ENCODE measurements around the gene GULP1. TPM values are rescaled to one million over a fixed set of nuclear protein-coding genes. Genes with fewer than 3 reads are reported as not detected.
A peak's percentile ranks its signal among the peaks of the same experiment; 100 is the strongest.

GULP1 gene
- total RNA-seq, 1 experiment from 2014 or later = 86.8 TPM

- DNase-seq = no peak
- H3K4me1 Mint-ChIP-seq (ENCODE audit: low read depth, unreplicated experiment) = peaks cover 42% of the 10 kb centered on the region
- intact Hi-C loops (cut with micrococcal nuclease; ENCODE audit: unreplicated experiment) = no loop called here
- H3K36me3 Mint-ChIP-seq (ENCODE audit: insufficient read depth, unreplicated experiment) = peaks cover 10% of the 10 kb centered on the region
- CTCF ChIA-PET = no interaction called here
- H3K4me3 Mint-ChIP-seq (ENCODE audit: low read depth, unreplicated experiment) = no peak overlapping the region
- H3K27me3 Mint-ChIP-seq (ENCODE audit: unreplicated experiment) = no peaks in the 10 kb centered on the region
- H3K9me3 Mint-ChIP-seq (ENCODE audit: low read depth, unreplicated experiment) = peaks cover 6% of the 10 kb centered on the region
- TF ChIP-seq, protein P1, sequence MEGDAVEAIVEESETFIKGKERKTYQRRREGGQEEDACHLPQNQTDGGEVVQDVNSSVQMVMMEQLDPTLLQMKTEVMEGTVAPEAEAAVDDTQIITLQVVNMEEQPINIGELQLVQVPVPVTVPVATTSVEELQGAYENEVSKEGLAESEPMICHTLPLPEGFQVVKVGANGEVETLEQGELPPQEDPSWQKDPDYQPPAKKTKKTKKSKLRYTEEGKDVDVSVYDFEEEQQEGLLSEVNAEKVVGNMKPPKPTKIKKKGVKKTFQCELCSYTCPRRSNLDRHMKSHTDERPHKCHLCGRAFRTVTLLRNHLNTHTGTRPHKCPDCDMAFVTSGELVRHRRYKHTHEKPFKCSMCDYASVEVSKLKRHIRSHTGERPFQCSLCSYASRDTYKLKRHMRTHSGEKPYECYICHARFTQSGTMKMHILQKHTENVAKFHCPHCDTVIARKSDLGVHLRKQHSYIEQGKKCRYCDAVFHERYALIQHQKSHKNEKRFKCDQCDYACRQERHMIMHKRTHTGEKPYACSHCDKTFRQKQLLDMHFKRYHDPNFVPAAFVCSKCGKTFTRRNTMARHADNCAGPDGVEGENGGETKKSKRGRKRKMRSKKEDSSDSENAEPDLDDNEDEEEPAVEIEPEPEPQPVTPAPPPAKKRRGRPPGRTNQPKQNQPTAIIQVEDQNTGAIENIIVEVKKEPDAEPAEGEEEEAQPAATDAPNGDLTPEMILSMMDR (IDR thresholded peaks at IDR 0.05; ENCODE audit: unreplicated experiment) = no peak
- H3K27ac Mint-ChIP-seq (ENCODE audit: unreplicated experiment) = no peak overlapping the region
- no TSS peak for BruUV-seq (replicated peaks)
Observed at GRCh38 chr2:188471166-188471565, 179.5 kb downstream of the GULP1 start.

- intact Hi-C loops (cut with micrococcal nuclease; ENCODE audit: unreplicated experiment) = no loop called here
- no TSS peak for BruUV-seq (replicated peaks)
- no peak overlapping the region for H3K27ac Mint-ChIP-seq (ENCODE audit: unreplicated experiment)
- no peaks in the 10 kb centered on the region for H3K27me3 Mint-ChIP-seq (ENCODE audit: unreplicated experiment)
- CTCF ChIA-PET = no interaction called here
- H3K4me1 Mint-ChIP-seq (ENCODE audit: low read depth, unreplicated experiment) = peaks cover 36% of the 10 kb centered on the region
- H3K36me3 Mint-ChIP-seq (ENCODE audit: insufficient read depth, unreplicated experiment) = peaks cover 9% of the 10 kb centered on the region
- TF ChIP-seq, protein P1 (IDR thresholded peaks at IDR 0.05; ENCODE audit: unreplicated experiment) = no peak
- no peak overlapping the region for H3K4me3 Mint-ChIP-seq (ENCODE audit: low read depth, unreplicated experiment)
- H3K9me3 Mint-ChIP-seq (ENCODE audit: low read depth, unreplicated experiment) = peaks cover 6% of the 10 kb centered on the region
- no peak for DNase-seq
Observed at GRCh38 chr2:188473306-188473705, 181.6 kb downstream of the GULP1 start.

DNA sequence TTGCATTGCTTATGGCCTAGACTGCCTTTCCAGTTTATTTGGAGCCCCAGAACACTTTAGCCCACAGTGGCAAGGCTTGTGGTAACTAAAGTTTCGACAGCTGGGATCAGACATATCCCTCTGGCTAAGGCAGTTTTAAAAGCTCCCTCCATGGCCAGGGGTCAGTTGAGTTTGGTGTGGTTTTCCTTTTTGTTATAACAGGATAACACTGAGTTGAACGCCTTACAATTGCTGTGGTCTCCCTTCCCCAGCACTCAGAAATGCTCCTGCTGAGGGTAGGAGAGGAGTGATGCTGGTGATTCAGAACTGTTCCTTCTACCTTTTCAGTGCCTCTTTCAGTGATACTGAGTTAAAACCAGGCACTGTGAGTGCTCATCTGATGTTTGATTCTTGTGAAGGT lies 182.6 kb downstream of the GULP1 start:
- H3K9me3 Mint-ChIP-seq (ENCODE audit: low read depth, unreplicated experiment) = peaks cover 6% of the 10 kb centered on the region
- TF ChIP-seq, protein P1 (IDR thresholded peaks at IDR 0.05; ENCODE audit: unreplicated experiment) = no peak
- H3K4me1 Mint-ChIP-seq (ENCODE audit: low read depth, unreplicated experiment) = peaks cover 45% of the 10 kb centered on the region
- intact Hi-C loops (cut with micrococcal nuclease; ENCODE audit: unreplicated experiment) = no loop called here
- H3K27ac Mint-ChIP-seq (ENCODE audit: unreplicated experiment) = no peak overlapping the region
- DNase-seq = no peak
- H3K36me3 Mint-ChIP-seq (ENCODE audit: insufficient read depth, unreplicated experiment) = peaks cover 9% of the 10 kb centered on the region
- CTCF ChIA-PET = interaction anchor here (0.6 to 0.9 kb wide), 2 partner anchors 13 to 108 kb away, joined by 3 to 4 read pairs; no protein-coding TSS in a partner anchor
- H3K27me3 Mint-ChIP-seq (ENCODE audit: unreplicated experiment) = no peaks in the 10 kb centered on the region
- no TSS peak for BruUV-seq (replicated peaks)
- H3K4me3 Mint-ChIP-seq (ENCODE audit: low read depth, unreplicated experiment) = no peak overlapping the region

DNA sequence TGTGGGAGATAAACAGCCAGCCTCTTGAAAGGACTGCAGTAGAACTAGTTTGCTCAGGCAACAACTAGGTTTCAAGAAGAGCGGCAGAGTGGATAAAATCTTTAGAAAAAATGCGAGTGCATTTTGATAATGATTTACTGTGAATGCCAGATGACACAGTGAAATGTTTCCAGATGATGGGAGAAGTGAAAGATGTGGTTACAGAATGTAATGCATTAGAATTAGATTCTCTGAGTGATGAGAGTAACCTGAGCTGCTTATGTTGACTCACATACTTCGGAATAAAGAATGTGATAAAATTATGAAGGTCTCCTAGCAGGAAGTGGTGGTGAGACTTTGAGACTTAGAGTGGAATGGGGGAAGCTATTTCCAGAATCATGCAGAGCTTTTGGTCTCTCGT lies 184.3 kb downstream of the GULP1 start:
- intact Hi-C loops (cut with micrococcal nuclease; ENCODE audit: unreplicated experiment) = no loop called here
- TF ChIP-seq, protein P1 (IDR thresholded peaks at IDR 0.05; ENCODE audit: unreplicated experiment) = no peak
- H3K27ac Mint-ChIP-seq (ENCODE audit: unreplicated experiment) = peak overlapping the region; percentile 70
- H3K4me3 Mint-ChIP-seq (ENCODE audit: low read depth, unreplicated experiment) = peak overlapping the region; percentile 27
- no peaks in the 10 kb centered on the region for H3K27me3 Mint-ChIP-seq (ENCODE audit: unreplicated experiment)
- BruUV-seq (replicated peaks) = no TSS peak
- H3K4me1 Mint-ChIP-seq (ENCODE audit: low read depth, unreplicated experiment) = peaks cover 45% of the 10 kb centered on the region
- peaks cover 6% of the 10 kb centered on the region for H3K9me3 Mint-ChIP-seq (ENCODE audit: low read depth, unreplicated experiment)
- CTCF ChIA-PET = interaction anchor here (1.1 kb wide), 1 partner anchor 184 kb away, joined by 6 read pairs; the partner anchor contains the start of gene GULP1
- H3K36me3 Mint-ChIP-seq (ENCODE audit: insufficient read depth, unreplicated experiment) = peaks cover 9% of the 10 kb centered on the region
- DNase-seq = no peak
